ENCODE data around the gene THSD1. TPM values are rescaled to one million over a fixed set of nuclear protein-coding genes. Genes with fewer than 3 reads are reported as not detected.

The THSD1 gene
- total RNA-seq, 1 donor from 2014 or later = 4.8 TPM

DNA sequence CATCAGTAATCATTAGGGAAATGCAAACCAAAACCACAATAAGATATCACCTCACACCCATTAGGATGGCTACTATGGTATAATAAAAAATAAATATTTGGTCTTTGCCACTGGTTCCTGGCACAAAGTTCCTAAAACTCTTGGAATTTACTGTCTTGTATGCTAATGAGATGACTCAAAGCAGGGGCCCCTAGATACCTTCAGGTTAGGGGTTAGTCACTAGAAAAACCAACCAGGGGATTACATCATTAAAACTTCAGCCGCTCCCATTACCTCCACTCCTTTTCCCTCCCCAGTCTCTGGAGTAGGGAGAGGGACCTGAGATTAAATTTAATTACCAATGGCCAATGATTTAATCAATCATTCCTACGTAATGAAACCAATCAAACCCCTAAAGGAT, 49.6 kb downstream of the THSD1 start:
- no peaks in the 10 kb centered on the region for H3K36me3 ChIP-seq (ENCODE audit: control insufficient read depth, insufficient read depth, low read length)
- no peak overlapping the region for H3K4me3 ChIP-seq (ENCODE audit: low read depth, low read length)
- no peaks in the 10 kb centered on the region for H3K27me3 ChIP-seq (ENCODE audit: control insufficient read depth, insufficient read depth, low read length)
- TF ChIP-seq, protein P1, sequence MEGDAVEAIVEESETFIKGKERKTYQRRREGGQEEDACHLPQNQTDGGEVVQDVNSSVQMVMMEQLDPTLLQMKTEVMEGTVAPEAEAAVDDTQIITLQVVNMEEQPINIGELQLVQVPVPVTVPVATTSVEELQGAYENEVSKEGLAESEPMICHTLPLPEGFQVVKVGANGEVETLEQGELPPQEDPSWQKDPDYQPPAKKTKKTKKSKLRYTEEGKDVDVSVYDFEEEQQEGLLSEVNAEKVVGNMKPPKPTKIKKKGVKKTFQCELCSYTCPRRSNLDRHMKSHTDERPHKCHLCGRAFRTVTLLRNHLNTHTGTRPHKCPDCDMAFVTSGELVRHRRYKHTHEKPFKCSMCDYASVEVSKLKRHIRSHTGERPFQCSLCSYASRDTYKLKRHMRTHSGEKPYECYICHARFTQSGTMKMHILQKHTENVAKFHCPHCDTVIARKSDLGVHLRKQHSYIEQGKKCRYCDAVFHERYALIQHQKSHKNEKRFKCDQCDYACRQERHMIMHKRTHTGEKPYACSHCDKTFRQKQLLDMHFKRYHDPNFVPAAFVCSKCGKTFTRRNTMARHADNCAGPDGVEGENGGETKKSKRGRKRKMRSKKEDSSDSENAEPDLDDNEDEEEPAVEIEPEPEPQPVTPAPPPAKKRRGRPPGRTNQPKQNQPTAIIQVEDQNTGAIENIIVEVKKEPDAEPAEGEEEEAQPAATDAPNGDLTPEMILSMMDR (IDR thresholded peaks at IDR 0.05; ENCODE audit: insufficient read depth, low read length, poor library complexity, severe bottlenecking) = no peak
- DNase-seq (ENCODE audit: low read depth) = peak; percentile 57

DNA sequence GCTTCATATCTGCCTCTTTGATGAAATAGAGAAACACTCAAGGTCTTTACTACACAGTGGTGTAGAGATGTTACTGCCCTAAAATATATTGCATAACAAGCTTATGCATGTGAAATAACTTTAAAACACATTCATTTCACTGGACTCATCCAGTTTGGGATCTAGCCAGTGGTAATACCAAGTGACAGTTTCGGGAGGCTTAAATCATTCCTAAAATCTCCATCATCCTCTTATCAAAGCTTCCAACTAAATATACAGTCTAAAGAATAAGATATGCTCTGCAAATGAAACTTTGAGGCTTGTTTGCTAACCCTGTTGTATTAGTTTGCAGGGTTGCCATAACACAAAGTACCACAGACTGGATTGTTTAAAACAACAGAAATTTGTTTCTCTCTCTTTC, 52.8 kb downstream of the THSD1 start:
- Histone ChIP-seq H3K4me3 (ENCODE audit: low read depth, low read length) (no peak overlapping the region), H3K27me3 (ENCODE audit: control insufficient read depth, insufficient read depth, low read length) (no peaks in the 10 kb centered on the region), H3K36me3 (ENCODE audit: control insufficient read depth, insufficient read depth, low read length) (no peaks in the 10 kb centered on the region)
- no peak for DNase-seq (ENCODE audit: low read depth)
- TF ChIP-seq, protein P1 (IDR thresholded peaks at IDR 0.05; ENCODE audit: insufficient read depth, low read length, poor library complexity, severe bottlenecking) = no peak

DNA sequence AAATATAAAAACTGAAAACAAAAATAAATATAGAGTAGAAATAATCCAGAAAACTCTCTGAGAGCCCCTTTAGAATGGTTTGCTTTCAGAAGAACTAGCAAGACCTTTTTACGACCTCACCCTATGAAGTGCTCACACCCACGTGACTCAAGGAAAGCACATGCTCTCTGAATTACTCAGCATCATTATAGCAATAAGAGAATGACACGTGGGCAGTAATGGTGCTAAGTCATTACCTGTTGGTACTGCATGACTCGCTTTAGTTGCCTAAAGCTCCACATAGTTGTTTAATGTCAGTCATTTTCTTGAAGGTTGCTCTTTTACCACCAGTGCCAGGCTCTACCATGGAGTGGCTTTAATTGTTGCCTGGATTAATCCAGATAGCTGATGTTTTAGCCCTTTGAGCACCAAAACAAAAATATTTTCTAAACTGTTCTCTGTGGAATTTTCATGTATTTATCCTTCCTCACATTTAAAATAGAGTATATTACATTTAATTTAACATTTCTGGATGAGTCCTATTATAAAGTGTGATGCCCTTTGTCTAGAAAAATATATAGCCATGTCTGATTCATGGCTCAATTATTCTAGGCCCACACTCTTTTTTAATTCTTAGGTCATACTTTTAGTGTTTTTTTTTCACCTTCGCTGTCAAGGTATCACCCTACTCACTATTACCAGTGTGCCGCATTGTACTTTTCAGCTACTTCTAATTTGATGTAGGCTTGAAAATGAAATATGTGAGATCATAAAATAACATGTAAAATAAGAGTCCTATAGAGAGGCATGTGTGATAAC, 56.8 kb downstream of the THSD1 start:
- peak; percentile 92 for DNase-seq (ENCODE audit: low read depth)

GRCh38 chr13:52348071-52348470, 57.9 kb downstream of the THSD1 start:
- DNase-seq (ENCODE audit: low read depth) = peak; percentile 82
- TF ChIP-seq, protein P1 (IDR thresholded peaks at IDR 0.05; ENCODE audit: insufficient read depth, low read length, poor library complexity, severe bottlenecking) = no peak
- H3K4me3 ChIP-seq (ENCODE audit: low read depth, low read length) = no peak overlapping the region
- H3K27me3 ChIP-seq (ENCODE audit: control insufficient read depth, insufficient read depth, low read length) = no peaks in the 10 kb centered on the region
- no peaks in the 10 kb centered on the region for H3K36me3 ChIP-seq (ENCODE audit: control insufficient read depth, insufficient read depth, low read length)

More for the DNA sequence above, 56.8 kb downstream of the THSD1 start:
- H3K27me3 ChIP-seq (ENCODE audit: control insufficient read depth, insufficient read depth, low read length) = no peaks in the 10 kb centered on the region
- no peak overlapping the region for H3K4me3 ChIP-seq (ENCODE audit: low read depth, low read length)
- H3K36me3 ChIP-seq (ENCODE audit: control insufficient read depth, insufficient read depth, low read length) = no peaks in the 10 kb centered on the region
- TF ChIP-seq, protein P1 (IDR thresholded peaks at IDR 0.05; ENCODE audit: insufficient read depth, low read length, poor library complexity, severe bottlenecking) = no peak

DNA sequence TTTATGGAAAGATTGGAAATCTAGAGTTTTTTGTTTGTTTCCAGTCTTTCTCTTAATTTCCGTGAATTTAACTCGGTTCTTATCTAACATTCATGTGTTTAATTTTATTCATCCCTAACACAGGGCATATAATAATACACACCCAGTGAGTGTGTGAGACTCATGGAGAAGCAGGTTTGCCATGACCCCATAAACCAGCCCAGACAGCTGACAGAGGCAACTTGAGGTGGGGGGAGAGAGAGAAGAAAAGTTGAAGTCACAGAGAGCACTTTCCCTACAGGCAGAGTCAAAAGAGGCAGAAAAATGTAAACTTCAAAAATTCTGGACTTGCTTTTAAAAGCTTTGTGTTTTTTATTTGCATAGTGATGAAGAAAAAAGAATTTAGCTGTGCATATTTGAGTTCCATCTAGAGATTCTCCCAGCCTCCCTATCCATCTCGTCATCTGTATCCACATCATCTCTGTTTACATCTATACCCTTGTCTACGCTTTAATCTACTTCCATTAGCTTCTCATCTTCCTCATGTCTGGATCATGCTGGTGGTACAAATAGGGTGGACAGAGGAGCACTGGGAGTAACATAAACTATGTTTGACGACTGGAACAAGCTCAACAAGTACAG, 60.2 kb downstream of the THSD1 start:
- TF ChIP-seq, protein P1 (IDR thresholded peaks at IDR 0.05; ENCODE audit: insufficient read depth, low read length, poor library complexity, severe bottlenecking) = no peak
- Histone ChIP-seq H3K36me3 (ENCODE audit: control insufficient read depth, insufficient read depth, low read length) (no peaks in the 10 kb centered on the region), H3K27me3 (ENCODE audit: control insufficient read depth, insufficient read depth, low read length) (no peaks in the 10 kb centered on the region), H3K4me3 (ENCODE audit: low read depth, low read length) (no peak overlapping the region)
- no peak for DNase-seq (ENCODE audit: low read depth)
